GM18868 (cell line): ENCODE measurements around the gene CORO1C.
A peak's percentile ranks its signal among the peaks of the same experiment; 100 is the strongest.
"Not testable (repeated sequence)": the region's sequence is repeated elsewhere in the genome, so short reads cannot be mapped to it uniquely, and the experiment has no call there.

Experiments
- ATAC-seq: cut with Tn5 transposase; IDR thresholded peaks from one replicate; pipeline ENCODE4 v1.9.1; 2021; ENCODE audit warnings: mild to moderate bottlenecking, moderate library complexity; ENCODE audit not compliant: unreplicated experiment

Gene CORO1C

GRCh38 chr12:108638141-108638827, 93.0 kb downstream of the CORO1C start:
- no peak for ATAC-seq

GRCh38 chr12:108637222-108637971, 93.9 kb downstream of the CORO1C start:
- no peak for ATAC-seq

GRCh38 chr12:108635997-108636808, 95.1 kb downstream of the CORO1C start:
- no peak for ATAC-seq

- ATAC-seq: peak; percentile 52
Measured at GRCh38 chr12:108635201-108635996, 95.9 kb downstream of the CORO1C start.

- no peak for ATAC-seq
Measured at GRCh38 chr12:108634341-108634751, 97.0 kb downstream of the CORO1C start.

- peak; percentile 67 for ATAC-seq
Measured at GRCh38 chr12:108633534-108634248, 97.6 kb downstream of the CORO1C start, which contains the start of gene SELPLG. SELPLG (minus strand) TSS chr12:108633894; CDS start chr12:108624307, 9,587 bp downstream.

- ATAC-seq: no peak
Measured at GRCh38 chr12:108633081-108633533, 98.2 kb downstream of the CORO1C start.

- ATAC-seq: not testable (repeated sequence)
Measured at GRCh38 chr12:108631261-108631660, 100.1 kb downstream of the CORO1C start.

GRCh38 chr12:108630481-108631207, 100.7 kb downstream of the CORO1C start:
- ATAC-seq: no peak

- ATAC-seq: no peak
Measured at GRCh38 chr12:108629824-108630476, 101.4 kb downstream of the CORO1C start.

- no peak for ATAC-seq
Measured at GRCh38 chr12:108629151-108629550, 102.2 kb downstream of the CORO1C start.

- no peak for ATAC-seq
Measured at GRCh38 chr12:108627134-108627920, 104.0 kb downstream of the CORO1C start.

GRCh38 chr12:108625228-108625627, 106.1 kb downstream of the CORO1C start:
- no peak for ATAC-seq

GRCh38 chr12:108623577-108623976, 107.7 kb downstream of the CORO1C start:
- no peak for ATAC-seq

- no peak for ATAC-seq
Measured at GRCh38 chr12:108622921-108623514, 108.3 kb downstream of the CORO1C start.

GRCh38 chr12:108622421-108622820, 108.9 kb downstream of the CORO1C start:
- no peak for ATAC-seq

GRCh38 chr12:108621161-108621560, 110.2 kb downstream of the CORO1C start:
- no peak for ATAC-seq
